ENCODE results near the gene SPG21. TPM values are rescaled to one million over a fixed set of nuclear protein-coding genes. Genes with fewer than 3 reads are reported as not detected.

Gene SPG21
- total and polyA plus RNA-seq, 2 of the 4 experiments (the other 2 are of a cell fraction): 59.9 to 60.8 TPM

- H3K4me3 ChIP-seq (ENCODE audit: insufficient read depth, low read depth, low read length): peak overlapping the region; percentile 81
- TF ChIP-seq RCOR1 (IDR thresholded peaks at IDR 0.05; ENCODE audit: insufficient replicate concordance, low read length) (no peak), POLR2A (IDR thresholded peaks at IDR 0.05; ENCODE audit: low read depth, low read length) (no peak), NFE2L2 (IDR thresholded peaks at IDR 0.05; ENCODE audit: low read depth, low read length) (no peak), MXI1 (IDR thresholded peaks at IDR 0.05; ENCODE audit: borderline replicate concordance, low read depth, low read length) (no peak), SMC3 (IDR thresholded peaks at IDR 0.05; ENCODE audit: low read depth, low read length) (no peak), RFX5 (IDR thresholded peaks at IDR 0.05; ENCODE audit: low read depth, low read length) (no peak), CEBPB (IDR thresholded peaks at IDR 0.05; ENCODE audit: low read depth, low read length) (no peak), MAZ (IDR thresholded peaks at IDR 0.05; ENCODE audit: borderline replicate concordance, low read depth, low read length) (no peak), RAD21 (IDR thresholded peaks at IDR 0.05; ENCODE audit: low read length) (no peak), CHD1 (IDR thresholded peaks at IDR 0.05; ENCODE audit: low read depth, low read length) (no peak), BHLHE40 (IDR thresholded peaks at IDR 0.05; ENCODE audit: low read depth, low read length) (no peak), FOS (IDR thresholded peaks at IDR 0.05; ENCODE audit: low read depth, low read length) (no peak), CTCF (conservative IDR thresholded peaks at IDR 0.05; ENCODE audit: low read depth, low read length) (no peak), MAFK (IDR thresholded peaks at IDR 0.05; ENCODE audit: low read depth, low read length) (no peak)
- TF ChIP-seq, protein P1, sequence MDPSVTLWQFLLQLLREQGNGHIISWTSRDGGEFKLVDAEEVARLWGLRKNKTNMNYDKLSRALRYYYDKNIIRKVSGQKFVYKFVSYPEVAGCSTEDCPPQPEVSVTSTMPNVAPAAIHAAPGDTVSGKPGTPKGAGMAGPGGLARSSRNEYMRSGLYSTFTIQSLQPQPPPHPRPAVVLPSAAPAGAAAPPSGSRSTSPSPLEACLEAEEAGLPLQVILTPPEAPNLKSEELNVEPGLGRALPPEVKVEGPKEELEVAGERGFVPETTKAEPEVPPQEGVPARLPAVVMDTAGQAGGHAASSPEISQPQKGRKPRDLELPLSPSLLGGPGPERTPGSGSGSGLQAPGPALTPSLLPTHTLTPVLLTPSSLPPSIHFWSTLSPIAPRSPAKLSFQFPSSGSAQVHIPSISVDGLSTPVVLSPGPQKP (IDR thresholded peaks at IDR 0.05; ENCODE audit: borderline replicate concordance, low read depth, low read length): no peak
- TF ChIP-seq, protein P2, sequence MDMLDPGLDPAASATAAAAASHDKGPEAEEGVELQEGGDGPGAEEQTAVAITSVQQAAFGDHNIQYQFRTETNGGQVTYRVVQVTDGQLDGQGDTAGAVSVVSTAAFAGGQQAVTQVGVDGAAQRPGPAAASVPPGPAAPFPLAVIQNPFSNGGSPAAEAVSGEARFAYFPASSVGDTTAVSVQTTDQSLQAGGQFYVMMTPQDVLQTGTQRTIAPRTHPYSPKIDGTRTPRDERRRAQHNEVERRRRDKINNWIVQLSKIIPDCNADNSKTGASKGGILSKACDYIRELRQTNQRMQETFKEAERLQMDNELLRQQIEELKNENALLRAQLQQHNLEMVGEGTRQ (IDR thresholded peaks at IDR 0.05; ENCODE audit: low read depth, low read length): no peak
- 0 out of 2 replicates have a peak overlapping the region, but pooled peaks have one; percentile 19 for H3K56ac ChIP-seq (ENCODE audit: extremely low read depth, insufficient read depth, low read length)
- intact Hi-C loops (cut with micrococcal nuclease) (loop anchor here (5.0 kb wide), 1 partner anchor 186 kb away; the partner anchor contains the start of gene PLEKHO2), dilution Hi-C loops (cut with HindIII; ENCODE audit: low sequenced_read_pairs, unreplicated experiment) (no loop called here), in situ Hi-C loops (cut with MboI; ENCODE audit: low sequenced_read_pairs) (no loop called here)
- no peaks in the 10 kb centered on the region for H3K9me3 ChIP-seq (ENCODE audit: control insufficient read depth, insufficient read depth, low read length)
- H2AK9ac ChIP-seq (replicated peaks; ENCODE audit: low read depth, low read length, poor library complexity): peak overlapping the region; percentile 73
- peak overlapping the region; percentile 62 for H2AFZ ChIP-seq (replicated peaks; ENCODE audit: low read length, poor library complexity)
- H3K36me3 ChIP-seq (ENCODE audit: control insufficient read depth, insufficient read depth, low read length): peaks cover 11% of the 10 kb centered on the region
- peak overlapping the region; percentile 100 for H3K4me2 ChIP-seq (ENCODE audit: low read depth, low read length)
- DNase-seq: no peak
- ChIA-PET POLR2A (ENCODE audit: unreplicated experiment) (no interaction called here), CTCF (no interaction called here)
- H3K9me1 ChIP-seq (ENCODE audit: insufficient read depth, low read length): peaks cover 8% of the 10 kb centered on the region; the same call in 1 of the 2 replicates
- H4K91ac ChIP-seq (ENCODE audit: insufficient read depth, low read depth, low read length): no peak overlapping the region
- H4K5ac ChIP-seq (ENCODE audit: low read depth, low read length): no peak overlapping the region
- peak overlapping the region; percentile 71 for H3K9ac ChIP-seq (ENCODE audit: low read depth, low read length)
- 0 out of 2 replicates have a peak, but pooled peaks cover 8% of the 10 kb centered on the region for H4K20me1 ChIP-seq (ENCODE audit: insufficient read depth, low read length)
- no peaks in the 10 kb centered on the region for H3K27me3 ChIP-seq (ENCODE audit: control insufficient read depth, insufficient read depth, low read length)
- H2BK15ac ChIP-seq (ENCODE audit: low read depth, low read length): no peak overlapping the region
- no peak for ATAC-seq (ENCODE audit: low read depth)
- H3K4ac ChIP-seq (ENCODE audit: low read depth, low read length): no peak overlapping the region
- peak overlapping the region in 1 of 2 experiments; percentile 32; a peak in 1 of 4 replicates for H4K8ac ChIP-seq (ENCODE audit: low read depth in 2 of 2, low read length in 2 of 2)
- peaks cover 2% of the 10 kb centered on the region; the same call in 1 of the 2 replicates for H3K4me1 ChIP-seq (ENCODE audit: control insufficient read depth, insufficient read depth, low read length)
- no peak overlapping the region for H2BK5ac ChIP-seq (ENCODE audit: low read depth, low read length, poor library complexity, severe bottlenecking)
- peak overlapping the region; percentile 68; the same call in 1 of the 2 replicates for H3K23ac ChIP-seq (ENCODE audit: low read depth, low read length)
- no peak overlapping the region for H2BK120ac ChIP-seq (ENCODE audit: low read depth, low read length)
- BruUV-seq (replicated peaks): no TSS peak
- H3K79me1 ChIP-seq (ENCODE audit: low read depth in 1 of 2, low read length in 2 of 2): peaks cover 12 to 19% of the 10 kb centered on the region in 2 experiments; a peak in 3 of 4 replicates
- H2AK5ac ChIP-seq (ENCODE audit: low read depth, low read length): no peak overlapping the region
- peak overlapping the region; percentile 64 for H3K14ac ChIP-seq (replicated peaks; ENCODE audit: low read depth, low read length)
- H3K27ac ChIP-seq (ENCODE audit: insufficient read depth, low read length): no peak overlapping the region
- no peak overlapping the region for H2BK20ac ChIP-seq (ENCODE audit: low read depth, low read length)
- 39% methylated on average over 4 of the region's 10 CpGs; no CpG with 5 or more reads in 1 of the 2 experiments for WGBS, 2 experiments (ENCODE audit: extremely low coverage in 2 of 2, insufficient read length in 1 of 2)
- no peak overlapping the region for H3K18ac ChIP-seq (ENCODE audit: low read depth, low read length)
Observed at GRCh38 chr15:65028338-65028737, 38.6 kb upstream of the SPG21 start.
